ENCODE measurements around the gene RNF13. TPM values are rescaled to one million over a fixed set of nuclear protein-coding genes. Genes with fewer than 3 reads are reported as not detected.

Gene RNF13
- total and polyA plus RNA-seq, 2 donors (not counting 3 experiments of a cell fraction or from before 2014, with no cell fraction given): 16.4 to 27.1 TPM

DNA sequence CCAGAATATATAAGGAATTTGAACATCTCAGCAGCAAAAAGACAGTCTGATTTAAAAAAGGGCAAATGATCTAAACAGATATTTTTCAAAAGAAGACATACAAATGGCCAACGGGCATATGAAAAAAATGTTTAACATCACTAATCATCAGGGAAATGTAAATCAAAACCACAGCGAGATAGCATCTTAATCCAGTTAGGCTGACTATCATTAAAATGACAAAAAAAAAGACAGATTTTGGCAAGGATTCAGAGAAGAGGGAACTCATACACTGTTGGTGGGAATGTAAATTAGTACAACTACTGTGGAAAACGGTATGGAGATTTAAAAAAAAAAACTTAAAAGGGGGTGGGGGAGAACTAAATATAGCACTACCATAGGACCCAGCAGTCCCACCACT is 47.9 kb downstream of the RNF13 start:
- Histone ChIP-seq H3K27me3 (ENCODE audit: control insufficient read depth in 2 of 2, insufficient read depth in 2 of 2, low read length in 2 of 2) (no peaks in the 10 kb centered on the region), H3K27ac (ENCODE audit: insufficient read depth, low read depth, low read length) (no peak overlapping the region), H4K20me1 (replicated peaks; ENCODE audit: control insufficient read depth, extremely low read depth, insufficient read depth, low read length) (no peaks in the 10 kb centered on the region), H3K4me2 (ENCODE audit: insufficient read depth, low read length) (no peak overlapping the region), H3K9ac (replicated peaks; ENCODE audit: extremely low read depth, insufficient read depth, low read length) (no peak overlapping the region), H3K4me3 (replicated peaks in 1 of 3; ENCODE audit: insufficient read depth in 1 of 3, low read depth in 1 of 3, low read length in 3 of 3) (no peak overlapping the region), H2AFZ (ENCODE audit: low read depth, low read length) (no peak overlapping the region), H3K9me3 (replicated peaks; ENCODE audit: control insufficient read depth, insufficient read depth, low read length) (no peaks in the 10 kb centered on the region), H3K4me1 (ENCODE audit: control insufficient read depth, extremely low read depth, insufficient read depth, low read length) (no peaks in the 10 kb centered on the region), H3K79me2 (ENCODE audit: control insufficient read depth, insufficient read depth, low read length) (no peaks in the 10 kb centered on the region), H3K36me3 (ENCODE audit: control insufficient read depth in 2 of 2, extremely low read depth in 1 of 2, insufficient read depth in 2 of 2, low read length in 2 of 2) (no peaks in the 10 kb centered on the region), H3K9me1 (replicated peaks; ENCODE audit: control insufficient read depth, extremely low read depth, insufficient read depth, low read length) (no peaks in the 10 kb centered on the region)
- CTCF ChIA-PET: no interaction called here
- FAIRE-seq (no peak), DNase-seq (ENCODE audit: low read depth, low spot score) (no peak)
- TF ChIP-seq GATA2 (IDR thresholded peaks at IDR 0.05; ENCODE audit: insufficient read depth, insufficient read length, low read depth, low read length) (no peak), FOS (IDR thresholded peaks at IDR 0.05; ENCODE audit: borderline replicate concordance, insufficient read depth, low read length) (no peak), MAX (IDR thresholded peaks at IDR 0.05; ENCODE audit: insufficient read depth, insufficient read length) (no peak), JUN (IDR thresholded peaks at IDR 0.05; ENCODE audit: borderline replicate concordance, insufficient read depth, insufficient read length, low read depth) (no peak), POLR2AphosphoS5 (IDR thresholded peaks at IDR 0.05; ENCODE audit: insufficient read depth, low read depth, low read length) (no peak), CTCF (IDR thresholded peaks at IDR 0.05; ENCODE audit: extremely low read depth in 1 of 2, insufficient read depth in 1 of 2, low read depth in 1 of 2, low read length in 2 of 2) (no peak), MYC (IDR thresholded peaks at IDR 0.05; ENCODE audit: low read depth, low read length) (no peak), POLR2A (IDR thresholded peaks at IDR 0.05; ENCODE audit: low read depth, low read length) (no peak)
- dilution Hi-C loops (cut with MboI; ENCODE audit: extremely low pct_ligation_motif_present, low sequenced_read_pairs) (no loop called here), intact Hi-C loops (cut with micrococcal nuclease) (no loop called here)
- POLR2A ChIA-PET: no interaction called here
- BruUV-seq (replicated peaks): no TSS peak

Data from endothelial cell of umbilical vein (primary cell).